Activated naive CD4-positive, alpha-beta T cell (primary cell): ENCODE results near the gene PCDHA10.
"Not testable (repeated sequence)": the region's sequence is repeated elsewhere in the genome, so short reads cannot be mapped to it uniquely, and the experiment has no call there.

Experiments used
- DNase-seq, 4 experiments: peaks; one replicate each; lab custom pipeline; 2025; lab: John Stamatoyannopoulos, UW

The PCDHA10 gene

DNA sequence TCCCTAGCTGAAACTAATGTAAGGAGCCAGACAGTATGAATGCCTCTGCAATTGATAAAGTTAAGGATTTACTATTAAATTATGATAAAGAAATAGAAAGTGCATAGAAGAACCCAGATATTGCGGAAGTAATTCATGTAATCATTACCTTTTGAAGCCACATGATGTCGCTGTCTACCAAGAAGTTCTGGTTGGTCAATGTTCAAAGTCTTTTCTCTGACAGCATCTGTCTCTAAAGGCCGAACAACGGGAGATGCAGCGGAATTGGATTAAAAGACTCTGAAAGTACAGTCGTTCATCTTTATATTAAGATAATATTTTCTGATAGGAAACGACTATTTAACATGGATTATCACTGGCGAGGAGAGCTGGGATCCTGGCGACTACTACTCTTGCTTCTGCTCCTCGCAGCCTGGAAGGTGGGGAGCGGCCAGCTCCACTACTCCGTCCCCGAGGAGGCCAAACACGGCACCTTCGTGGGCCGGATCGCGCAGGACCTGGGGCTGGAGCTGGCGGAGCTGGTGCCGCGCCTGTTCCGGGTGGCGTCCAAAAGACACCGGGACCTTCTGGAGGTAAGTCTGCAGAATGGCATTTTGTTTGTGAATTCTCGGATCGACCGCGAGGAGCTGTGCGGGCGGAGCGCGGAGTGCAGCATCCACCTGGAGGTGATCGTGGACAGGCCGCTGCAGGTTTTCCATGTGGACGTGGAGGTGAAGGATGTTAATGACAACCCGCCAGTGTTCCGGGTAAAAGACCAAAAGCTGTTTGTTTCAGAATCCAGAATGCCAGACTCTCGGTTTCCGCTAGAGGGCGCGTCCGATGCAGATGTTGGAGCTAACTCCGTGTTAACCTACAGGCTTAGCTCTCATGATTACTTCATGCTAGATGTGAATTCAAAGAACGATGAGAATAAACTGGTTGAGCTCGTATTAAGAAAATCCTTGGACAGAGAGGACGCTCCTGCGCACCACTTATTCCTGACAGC, 14.4 kb upstream of the PCDHA10 start, which contains the start of gene PCDHA8:
Gene PCDHA8 (plus strand): TSS at position 210 of the 985 bp plus-strand sequence. CDS start 135 bp downstream, at position 345.
- DNase-seq, result no peak

DNA sequence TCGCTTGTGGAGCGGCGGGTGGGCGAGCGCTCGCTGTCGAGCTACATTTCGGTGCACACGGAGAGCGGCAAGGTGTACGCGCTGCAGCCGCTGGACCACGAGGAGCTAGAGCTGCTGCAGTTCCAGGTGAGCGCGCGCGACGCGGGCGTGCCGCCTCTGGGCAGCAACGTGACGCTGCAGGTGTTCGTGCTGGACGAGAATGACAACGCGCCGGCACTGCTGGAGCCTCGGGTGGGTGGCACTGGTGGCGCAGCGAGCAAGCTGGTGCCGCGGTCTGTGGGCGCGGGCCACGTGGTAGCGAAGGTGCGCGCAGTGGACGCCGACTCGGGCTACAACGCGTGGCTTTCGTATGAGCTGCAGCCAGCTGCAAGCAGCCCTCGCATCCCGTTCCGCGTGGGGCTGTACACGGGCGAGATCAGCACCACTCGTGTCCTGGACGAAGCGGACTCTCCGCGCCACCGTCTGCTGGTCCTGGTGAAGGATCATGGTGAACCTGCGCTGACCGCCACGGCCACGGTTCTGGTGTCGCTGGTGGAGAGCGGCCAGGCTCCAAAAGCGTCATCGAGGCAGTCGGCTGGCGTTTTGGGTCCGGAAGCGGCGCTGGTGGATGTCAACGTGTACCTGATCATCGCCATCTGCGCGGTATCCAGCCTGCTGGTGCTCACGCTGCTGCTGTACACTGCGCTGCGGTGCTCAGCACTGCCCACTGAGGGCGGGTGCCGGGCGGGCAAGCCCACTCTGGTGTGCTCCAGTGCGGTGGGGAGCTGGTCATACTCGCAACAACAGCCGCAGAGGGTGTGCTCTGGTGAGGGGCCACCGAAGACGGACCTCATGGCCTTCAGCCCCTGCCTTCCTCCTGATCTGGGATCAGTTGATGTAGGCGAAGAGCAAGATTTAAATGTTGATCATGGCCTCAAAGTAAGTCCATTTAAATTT, 12.6 kb upstream of the PCDHA10 start:
- DNase-seq, result no peak

DNA sequence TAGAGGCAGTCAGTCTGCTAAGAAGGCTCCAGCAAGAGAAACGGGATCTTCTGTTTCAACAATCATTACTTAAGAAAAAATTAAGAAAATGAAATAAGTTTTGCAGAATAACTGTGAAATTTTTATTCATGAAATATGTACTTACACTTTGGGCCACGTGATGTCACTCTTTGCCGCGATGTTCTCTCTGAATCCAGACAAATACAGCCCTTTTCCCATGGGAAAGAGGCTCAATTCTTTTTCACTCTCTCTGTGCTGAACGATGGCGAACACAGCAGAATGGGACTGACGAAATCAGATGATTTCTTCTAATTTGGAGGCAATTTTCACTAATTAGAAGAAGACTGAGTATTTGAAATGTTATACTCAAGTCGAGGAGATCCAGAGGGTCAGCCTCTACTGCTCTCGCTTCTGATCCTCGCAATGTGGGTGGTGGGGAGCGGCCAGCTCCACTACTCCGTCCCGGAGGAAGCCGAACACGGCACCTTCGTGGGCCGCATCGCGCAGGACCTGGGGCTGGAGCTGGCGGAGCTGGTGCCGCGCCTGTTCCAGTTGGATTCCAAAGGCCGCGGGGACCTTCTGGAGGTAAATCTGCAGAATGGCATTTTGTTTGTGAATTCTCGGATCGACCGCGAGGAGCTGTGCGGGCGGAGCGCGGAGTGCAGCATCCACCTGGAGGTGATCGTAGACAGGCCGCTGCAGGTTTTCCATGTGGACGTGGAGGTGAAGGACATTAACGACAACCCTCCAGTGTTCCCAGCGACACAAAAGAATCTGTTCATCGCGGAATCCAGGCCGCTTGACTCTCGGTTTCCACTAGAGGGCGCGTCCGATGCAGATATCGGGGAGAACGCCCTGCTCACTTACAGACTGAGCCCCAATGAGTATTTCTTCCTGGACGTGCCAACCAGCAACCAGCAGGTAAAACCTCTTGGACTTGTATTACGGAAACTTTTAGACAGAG, 7.3 kb upstream of the PCDHA10 start, which contains the start of gene PCDHA9:
Gene PCDHA9 (plus strand): TSS at position 244 of the 964 bp plus-strand sequence. CDS start 114 bp downstream, at position 358.
- DNase-seq, result not testable (repeated sequence)

DNA sequence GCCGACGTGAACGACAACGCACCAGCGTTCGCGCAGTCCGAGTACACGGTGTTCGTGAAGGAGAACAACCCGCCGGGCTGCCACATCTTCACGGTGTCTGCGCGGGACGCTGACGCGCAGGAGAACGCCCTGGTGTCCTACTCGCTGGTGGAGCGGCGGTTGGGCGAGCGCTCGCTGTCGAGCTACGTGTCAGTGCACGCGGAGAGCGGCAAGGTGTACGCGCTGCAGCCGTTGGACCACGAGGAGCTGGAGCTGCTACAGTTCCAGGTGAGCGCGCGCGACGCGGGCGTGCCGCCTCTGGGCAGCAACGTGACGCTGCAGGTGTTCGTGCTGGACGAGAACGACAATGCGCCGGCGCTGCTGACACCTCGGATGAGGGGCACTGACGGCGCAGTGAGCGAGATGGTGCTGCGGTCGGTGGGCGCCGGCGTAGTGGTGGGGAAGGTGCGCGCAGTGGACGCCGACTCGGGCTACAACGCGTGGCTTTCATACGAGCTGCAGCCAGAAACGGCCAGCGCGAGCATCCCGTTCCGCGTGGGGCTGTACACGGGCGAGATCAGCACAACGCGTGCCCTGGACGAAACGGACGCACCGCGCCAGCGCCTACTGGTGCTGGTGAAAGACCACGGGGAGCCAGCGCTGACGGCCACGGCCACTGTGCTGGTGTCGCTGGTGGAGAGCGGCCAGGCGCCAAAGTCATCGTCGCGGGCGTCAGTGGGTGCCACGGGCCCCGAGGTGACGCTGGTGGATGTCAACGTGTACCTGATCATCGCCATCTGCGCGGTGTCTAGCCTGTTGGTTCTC, 5.7 kb upstream of the PCDHA10 start:
- DNase-seq, result not testable (repeated sequence)

DNA sequence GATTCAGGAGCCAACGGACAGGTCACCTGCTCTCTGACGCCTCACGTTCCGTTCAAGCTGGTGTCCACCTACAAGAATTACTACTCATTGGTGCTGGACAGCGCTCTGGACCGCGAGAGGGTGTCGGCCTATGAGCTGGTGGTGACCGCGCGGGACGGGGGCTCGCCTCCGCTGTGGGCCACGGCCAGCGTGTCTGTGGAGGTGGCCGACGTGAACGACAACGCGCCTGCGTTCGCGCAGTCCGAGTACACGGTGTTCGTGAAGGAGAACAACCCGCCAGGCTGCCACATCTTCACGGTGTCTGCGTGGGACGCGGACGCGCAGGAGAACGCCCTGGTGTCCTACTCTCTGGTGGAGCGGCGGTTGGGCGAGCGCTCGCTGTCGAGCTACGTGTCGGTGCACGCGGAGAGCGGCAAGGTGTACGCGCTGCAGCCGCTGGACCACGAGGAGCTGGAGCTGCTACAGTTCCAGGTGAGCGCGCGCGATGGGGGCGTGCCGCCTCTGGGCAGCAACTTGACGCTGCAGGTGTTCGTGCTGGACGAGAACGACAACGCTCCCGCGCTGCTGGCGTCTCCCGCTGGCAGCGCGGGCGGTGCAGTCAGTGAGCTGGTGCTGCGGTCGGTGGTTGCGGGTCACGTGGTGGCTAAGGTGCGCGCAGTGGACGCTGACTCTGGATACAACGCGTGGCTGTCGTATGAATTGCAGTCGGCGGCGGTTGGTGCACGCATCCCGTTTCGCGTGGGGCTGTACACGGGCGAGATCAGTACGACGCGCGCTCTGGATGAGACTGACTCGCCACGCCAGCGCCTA, 1.7 kb downstream of the PCDHA10 start:
- no peak for DNase-seq

DNA sequence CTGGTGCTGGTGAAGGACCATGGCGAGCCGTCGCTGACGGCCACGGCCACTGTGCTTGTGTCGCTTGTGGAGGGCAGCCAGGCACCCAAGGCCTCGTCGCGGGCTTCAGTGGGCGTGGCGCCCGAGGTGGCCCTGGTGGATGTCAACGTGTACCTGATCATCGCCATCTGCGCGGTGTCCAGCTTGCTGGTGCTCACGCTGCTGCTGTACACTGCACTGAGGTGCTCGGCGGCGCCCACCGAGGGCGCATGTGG, 2.2 kb downstream of the PCDHA10 start:
- no peak for DNase-seq

DNA sequence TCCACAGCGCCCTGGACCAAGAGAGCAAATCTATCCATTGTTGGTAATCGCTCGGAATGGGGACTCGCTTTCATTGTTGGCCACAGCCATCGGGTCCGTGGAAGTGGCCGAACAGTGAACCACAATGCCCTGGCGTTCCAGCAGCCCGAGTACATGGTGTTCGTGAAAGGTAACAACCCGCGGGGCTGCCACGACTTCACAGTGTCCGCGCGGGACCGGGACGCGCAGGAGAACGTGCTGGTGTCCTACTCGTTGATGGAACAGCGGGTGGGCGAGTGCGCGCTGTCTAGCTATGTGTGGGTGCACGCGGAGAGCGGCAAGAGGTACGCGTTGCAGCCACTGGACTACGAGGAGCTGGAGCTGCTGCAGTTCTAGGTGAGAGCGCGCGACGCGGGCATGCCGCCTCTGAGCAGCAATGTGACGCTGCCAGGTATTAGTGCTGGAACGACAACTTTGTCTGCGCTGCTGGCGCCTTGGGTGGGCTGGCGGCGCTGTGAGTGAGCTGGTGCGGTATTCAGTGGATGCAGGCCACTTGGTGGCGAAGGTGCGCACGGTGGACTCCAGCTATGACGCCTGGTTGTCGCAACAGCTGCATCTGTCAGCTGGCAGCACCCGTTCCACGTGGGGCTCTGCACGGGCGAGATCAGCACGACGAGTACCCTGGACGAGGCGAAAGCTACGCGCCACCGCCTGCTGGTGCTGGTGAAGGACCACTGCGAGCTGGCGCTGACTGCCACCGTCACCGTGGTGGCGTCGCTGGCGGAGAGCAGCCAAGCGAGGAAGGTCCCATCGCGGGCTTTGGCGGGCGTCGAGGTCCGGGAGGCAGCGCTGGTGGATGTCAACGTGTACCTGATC, 7.0 kb downstream of the PCDHA10 start:
- no peak for DNase-seq

DNA sequence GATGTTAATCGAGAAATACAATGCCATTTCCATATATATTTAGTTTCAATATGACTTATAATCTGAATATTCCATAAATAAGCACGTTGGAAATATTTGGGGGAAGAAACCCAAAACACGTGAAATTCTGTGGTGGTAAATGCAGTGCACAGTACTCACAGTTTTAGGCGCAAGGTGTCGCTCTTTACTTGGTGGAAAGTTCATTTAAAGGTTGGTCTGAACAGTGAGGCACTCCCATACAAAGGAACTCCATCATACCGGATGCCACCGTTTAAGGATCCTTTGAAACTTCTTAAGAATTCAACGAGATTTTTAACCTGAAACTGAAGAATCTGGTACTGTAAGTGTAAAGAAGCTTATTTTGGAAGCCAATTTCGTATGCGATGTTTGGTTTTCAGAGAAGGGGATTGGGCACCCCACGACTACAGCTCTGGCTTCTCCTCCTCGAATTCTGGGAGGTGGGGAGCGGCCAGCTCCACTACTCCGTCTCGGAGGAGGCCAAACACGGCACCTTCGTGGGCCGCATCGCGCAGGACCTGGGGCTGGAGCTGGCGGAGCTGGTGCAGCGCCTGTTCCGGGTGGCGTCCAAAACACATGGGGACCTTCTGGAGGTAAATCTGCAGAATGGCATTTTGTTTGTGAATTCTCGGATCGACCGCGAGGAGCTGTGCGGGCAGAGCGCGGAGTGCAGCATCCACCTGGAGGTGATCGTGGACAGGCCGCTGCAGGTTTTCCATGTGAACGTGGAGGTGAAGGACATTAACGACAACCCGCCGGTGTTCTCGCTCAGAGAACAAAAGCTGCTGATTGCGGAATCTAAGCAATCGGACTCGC, 13.2 kb downstream of the PCDHA10 start, which contains the start of gene PCDHA11:
Gene PCDHA11 (plus strand): TSS at position 237 of the 834 bp plus-strand sequence. CDS start 147 bp downstream, at position 384.
- no peak for DNase-seq

DNA sequence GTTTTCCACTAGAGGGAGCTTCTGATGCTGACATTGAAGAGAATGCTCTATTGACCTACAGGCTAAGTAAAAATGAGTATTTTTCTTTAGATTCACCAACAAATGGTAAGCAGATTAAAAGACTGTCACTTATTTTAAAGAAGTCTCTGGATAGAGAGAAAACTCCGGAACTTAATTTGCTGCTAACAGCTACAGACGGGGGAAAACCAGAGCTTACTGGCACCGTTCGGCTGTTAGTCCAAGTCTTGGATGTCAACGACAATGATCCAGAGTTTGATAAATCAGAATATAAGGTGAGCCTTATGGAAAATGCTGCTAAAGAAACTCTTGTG, 13.8 kb downstream of the PCDHA10 start:
- no peak for DNase-seq

DNA sequence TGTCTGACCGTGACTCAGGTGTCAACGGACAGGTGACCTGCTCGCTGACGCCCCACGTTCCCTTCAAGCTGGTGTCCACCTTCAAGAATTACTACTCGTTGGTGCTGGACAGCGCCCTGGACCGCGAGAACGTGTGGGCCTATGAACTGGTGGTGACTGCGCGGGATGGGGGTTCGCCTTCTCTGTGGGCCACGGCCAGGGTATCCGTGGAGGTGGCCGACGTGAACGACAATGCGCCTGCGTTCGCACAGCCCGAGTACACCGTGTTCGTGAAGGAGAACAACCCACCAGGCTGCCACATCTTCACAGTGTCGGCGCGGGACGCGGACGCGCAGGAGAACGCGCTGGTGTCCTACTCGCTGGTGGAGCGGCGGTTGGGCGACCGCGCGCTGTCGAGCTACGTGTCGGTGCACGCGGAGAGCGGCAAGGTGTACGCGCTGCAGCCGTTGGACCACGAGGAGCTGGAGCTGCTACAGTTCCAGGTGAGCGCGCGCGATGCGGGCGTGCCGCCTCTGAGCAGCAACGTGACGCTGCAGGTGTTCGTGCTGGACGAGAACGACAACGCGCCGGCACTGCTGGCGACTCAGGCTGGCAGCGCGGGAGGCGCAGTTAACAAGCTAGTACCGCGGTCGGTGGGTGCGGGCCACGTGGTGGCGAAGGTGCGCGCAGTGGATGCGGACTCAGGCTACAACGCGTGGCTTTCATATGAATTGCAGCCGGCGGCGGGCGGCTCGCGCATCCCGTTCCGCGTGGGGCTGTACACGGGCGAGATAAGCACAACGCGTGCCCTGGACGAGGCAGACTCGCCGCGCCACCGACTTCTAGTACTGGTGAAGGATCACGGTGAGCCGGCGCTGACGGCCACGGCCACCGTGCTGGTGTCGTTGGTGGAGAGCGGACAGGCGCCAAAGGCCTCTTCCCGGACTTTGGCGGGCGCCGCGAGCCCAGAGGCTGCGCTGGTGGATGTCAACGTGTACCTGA, 14.8 kb downstream of the PCDHA10 start:
- DNase-seq, result no peak

DNA sequence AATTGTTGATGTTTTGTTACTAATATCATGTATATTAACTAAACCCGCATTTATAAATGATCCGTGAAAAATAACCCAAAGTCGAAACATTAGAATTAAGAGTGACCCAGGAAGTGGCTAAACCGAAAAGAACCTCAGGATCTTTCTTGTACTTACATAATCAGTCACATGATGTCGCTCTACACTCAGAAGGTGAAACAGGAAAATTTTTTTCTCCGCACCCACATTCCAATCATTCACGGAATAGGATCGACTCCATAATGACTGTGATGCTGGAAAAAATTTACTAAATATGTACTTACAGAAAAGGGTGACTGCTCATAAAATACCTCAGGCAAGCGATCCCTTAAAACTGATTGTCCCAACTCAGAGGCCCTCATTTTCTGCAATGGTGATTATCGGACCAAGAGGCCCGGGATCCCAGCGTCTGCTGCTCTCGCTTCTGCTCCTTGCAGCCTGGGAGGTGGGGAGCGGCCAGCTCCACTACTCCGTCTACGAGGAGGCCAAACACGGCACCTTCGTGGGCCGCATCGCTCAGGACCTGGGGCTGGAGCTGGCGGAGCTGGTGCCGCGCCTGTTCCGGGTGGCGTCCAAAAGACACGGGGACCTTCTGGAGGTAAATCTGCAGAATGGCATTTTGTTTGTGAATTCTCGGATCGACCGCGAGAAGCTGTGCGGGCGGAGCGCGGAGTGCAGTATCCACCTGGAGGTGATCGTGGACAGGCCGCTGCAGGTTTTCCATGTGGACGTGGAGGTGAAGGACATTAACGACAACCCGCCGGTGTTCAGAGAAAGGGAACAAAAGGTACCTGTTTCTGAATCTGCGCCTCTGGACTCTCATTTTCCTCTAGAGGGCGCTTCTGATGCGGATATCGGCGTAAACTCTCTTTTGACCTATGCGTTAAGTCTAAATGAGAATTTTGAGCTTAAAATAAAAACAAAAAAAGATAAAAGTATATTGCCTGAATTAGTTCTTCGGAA, 19.7 kb downstream of the PCDHA10 start, which contains the start of gene PCDHA12:
Gene PCDHA12 (plus strand): TSS at position 224 of the 981 bp plus-strand sequence. CDS start 165 bp downstream, at position 389.
- no peak for DNase-seq

DNA sequence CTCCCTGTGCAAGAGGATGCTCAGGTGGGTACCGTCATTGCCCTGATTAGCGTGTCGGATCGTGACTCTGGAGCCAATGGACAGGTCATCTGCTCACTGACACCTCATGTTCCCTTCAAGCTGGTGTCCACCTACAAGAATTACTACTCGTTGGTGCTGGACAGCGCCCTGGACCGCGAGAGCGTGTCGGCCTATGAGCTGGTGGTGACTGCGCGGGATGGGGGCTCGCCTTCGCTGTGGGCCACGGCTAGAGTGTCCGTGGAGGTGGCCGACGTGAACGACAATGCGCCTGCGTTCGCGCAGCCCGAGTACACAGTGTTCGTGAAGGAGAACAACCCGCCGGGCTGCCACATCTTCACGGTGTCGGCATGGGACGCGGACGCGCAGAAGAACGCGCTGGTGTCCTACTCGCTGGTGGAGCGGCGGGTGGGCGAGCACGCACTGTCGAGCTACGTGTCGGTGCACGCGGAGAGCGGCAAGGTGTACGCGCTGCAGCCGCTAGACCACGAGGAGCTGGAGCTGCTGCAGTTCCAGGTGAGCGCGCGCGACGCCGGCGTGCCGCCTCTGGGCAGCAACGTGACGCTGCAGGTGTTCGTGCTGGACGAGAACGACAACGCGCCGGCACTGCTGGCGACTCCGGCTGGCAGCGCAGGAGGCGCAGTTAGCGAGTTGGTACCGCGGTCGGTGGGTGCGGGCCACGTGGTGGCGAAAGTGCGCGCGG, 21.0 kb downstream of the PCDHA10 start:
- not testable (repeated sequence) for DNase-seq

DNA sequence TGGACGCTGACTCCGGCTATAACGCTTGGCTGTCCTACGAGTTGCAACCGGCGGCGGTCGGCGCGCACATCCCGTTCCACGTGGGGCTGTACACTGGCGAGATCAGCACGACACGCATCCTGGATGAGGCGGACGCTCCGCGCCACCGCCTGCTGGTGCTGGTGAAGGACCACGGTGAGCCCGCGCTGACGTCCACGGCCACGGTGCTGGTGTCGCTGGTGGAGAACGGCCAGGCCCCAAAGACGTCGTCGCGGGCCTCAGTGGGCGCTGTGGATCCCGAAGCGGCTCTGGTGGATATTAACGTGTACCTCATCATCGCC, 21.5 kb downstream of the PCDHA10 start:
- DNase-seq, result no peak

DNA sequence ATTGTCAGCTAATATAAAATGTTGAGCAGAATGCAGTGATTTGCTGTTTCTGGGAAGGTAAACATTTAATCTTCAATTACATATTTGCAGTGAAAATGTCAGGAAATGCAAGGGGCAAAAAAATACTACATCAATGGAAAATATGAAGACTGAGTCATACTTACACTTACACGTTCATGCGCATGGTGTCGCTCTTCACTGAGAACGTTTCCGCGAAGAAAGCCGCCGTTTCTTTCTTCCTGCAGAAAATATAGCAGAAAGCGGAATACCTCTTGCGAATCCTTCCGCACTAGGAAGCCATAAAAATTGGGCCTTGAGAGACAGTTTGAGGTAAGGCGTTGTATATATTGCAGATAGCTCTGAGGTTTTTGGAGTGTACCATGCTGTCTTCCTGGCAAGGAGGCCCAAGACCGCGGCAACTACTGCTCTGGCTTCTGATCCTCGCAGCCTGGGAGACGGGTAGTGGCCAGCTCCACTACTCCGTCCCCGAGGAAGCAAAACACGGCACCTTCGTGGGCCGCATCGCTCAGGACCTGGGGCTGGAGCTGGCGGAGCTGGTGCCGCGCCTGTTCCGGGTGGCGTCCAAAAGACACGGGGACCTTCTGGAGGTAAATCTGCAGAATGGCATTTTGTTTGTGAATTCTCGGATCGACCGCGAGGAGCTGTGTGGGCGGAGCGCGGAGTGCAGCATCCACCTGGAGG, 26.3 kb downstream of the PCDHA10 start, which contains the start of gene PCDHA13:
Gene PCDHA13 (plus strand): TSS at position 236 of the 702 bp plus-strand sequence. CDS start 145 bp downstream, at position 381.
- no peak for DNase-seq
